NCI-H460 (cell line): ENCODE measurements around the gene DUSP12. TPM values are rescaled to one million over a fixed set of nuclear protein-coding genes. Genes with fewer than 3 reads are reported as not detected.
"Not testable (repeated sequence)": the region's sequence is repeated elsewhere in the genome, so short reads cannot be mapped to it uniquely, and the experiment has no call there.

Experiments used
- DNase-seq: peaks from one replicate; pipeline ENCODE4 v3.0.0-alpha.2; 2016; ENCODE audit warnings: low read depth; ENCODE audit errors: extremely low read depth
- total RNA-seq: library from RNA; depleted of rRNA; stranded (reverse); fragments of >200 nt; shearing (Covaris generic); gene quantifications from 2 replicates; pipeline ENCODE4 v1.2.3, GENCODE V29; 2014

DUSP12 gene
- total RNA-seq, 1 experiment from 2014 or later = 101 TPM

DNA sequence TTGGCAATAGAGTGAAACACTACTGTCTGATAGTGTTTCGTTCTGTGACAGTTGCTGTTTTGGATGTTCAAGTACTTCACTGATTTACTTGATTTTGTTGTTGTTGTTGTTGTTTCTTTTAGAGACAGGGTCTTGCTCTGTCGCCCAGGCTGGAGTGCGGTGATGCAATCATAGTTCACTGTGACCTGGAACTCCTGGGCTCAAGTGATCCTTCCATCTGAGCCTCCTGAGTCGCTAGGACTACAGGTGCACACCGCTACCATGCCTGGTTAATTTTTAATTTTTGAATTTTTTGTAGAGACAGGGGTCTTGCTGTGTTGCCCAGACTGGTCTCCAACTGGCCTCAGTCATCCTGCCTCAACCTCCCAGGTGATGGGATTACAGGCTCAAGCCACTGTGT is 18.9 kb downstream of the DUSP12 start:
- no peak for DNase-seq

- DNase-seq = no peak
Observed at GRCh38 chr1:161768986-161769672, 19.5 kb downstream of the DUSP12 start.

DNA sequence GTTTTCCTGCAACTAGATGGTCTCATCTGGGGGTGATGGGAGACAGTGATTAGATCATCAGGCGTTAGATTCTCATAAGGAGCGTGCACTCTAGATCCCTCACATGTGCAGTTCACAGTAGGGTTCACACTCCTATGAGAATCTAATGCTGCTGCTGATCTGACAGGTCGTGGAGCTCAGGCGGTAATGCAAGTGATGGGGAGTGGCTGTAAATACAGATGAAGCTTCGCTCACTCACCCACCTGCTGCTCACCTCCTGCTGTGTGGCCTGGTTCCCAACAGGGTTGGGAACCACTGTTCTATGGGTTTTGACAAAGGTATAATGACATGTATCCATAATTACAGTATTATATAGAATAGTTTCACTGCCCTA is 20.1 kb downstream of the DUSP12 start:
- not testable (repeated sequence) for DNase-seq

- DNase-seq = no peak
Observed at GRCh38 chr1:161770250-161770649, 20.7 kb downstream of the DUSP12 start.

DNA sequence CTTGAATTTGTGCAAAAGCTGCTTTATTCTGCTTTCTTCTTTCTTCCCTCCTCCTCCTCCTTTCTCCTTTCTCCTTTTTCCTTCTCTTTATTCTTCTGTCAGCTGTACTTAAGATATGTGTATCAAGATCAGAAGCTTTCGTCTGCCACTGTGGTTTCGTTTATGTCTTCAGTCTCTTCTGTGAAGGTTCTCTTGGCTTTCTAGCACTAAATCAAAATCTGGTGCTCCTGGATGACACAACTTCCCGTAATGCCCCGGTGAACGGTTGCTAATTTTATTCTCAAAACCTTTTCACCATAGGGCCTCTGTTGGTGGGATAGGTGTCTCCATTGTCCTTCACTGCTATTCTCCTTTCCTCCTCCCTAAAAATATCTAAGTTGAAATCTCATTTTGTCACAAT is 21.6 kb downstream of the DUSP12 start:
- DNase-seq = no peak

DNA sequence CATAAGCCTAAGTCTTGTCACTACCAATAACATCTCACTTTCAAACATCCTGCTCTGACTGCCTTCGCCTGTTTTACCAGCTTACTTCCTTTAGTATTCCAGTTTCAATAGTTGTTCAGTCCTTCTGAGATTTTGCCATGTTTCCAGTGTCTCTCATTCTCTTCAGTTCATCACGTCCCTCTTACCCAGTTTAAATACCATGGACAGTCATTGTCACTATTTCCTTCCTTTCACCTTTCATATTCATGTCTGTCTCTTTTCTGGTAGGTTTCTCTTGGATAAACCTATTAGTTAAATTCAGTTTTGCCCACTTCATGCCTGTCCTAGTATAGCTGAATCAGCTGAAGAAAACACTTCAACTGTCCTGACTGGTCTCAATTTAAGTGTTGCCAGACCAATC is 22.4 kb downstream of the DUSP12 start:
- DNase-seq = no peak

DNA sequence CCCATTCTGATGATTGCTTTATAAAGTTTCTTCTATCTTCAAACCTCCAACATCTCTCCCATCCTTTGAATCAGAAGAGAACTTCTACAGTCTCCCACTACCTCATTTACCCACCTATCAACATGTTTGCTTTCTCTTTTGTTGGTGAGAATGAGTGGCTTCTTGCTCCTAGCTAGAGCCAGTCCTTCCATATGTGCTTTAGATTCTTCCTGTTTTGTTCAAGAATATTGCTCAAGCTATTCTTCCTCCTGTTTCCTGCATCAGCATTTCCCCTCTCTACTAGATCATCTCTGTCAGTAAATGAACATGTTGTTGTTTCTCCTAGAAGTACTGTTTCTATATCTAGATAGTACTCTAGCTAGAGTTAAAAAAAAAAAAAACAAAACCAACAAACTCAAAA is 22.8 kb downstream of the DUSP12 start:
- no peak for DNase-seq

DNA sequence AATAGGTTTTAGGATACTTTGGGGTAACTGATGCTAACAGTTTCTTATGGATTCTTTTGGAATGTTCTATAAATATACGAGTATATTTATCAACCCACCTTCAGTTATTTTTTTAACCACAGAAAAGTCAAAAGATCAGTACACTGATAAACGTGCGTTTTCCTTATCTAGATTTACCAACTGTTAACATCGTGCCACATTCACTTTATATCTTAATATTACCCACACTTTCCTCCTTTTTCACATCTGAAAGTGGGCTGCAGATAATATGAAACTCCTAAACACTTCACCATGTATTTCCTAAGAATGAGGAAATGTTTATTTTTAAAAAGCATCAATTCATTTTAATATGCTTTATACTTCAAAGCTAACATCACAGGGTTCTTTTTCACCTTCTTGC is 24.2 kb downstream of the DUSP12 start:
- no peak for DNase-seq

- DNase-seq = no peak
Observed at GRCh38 chr1:161777261-161777660, 27.7 kb downstream of the DUSP12 start.

- no peak for DNase-seq
Observed at GRCh38 chr1:161778522-161778921, 28.9 kb downstream of the DUSP12 start.

DNA sequence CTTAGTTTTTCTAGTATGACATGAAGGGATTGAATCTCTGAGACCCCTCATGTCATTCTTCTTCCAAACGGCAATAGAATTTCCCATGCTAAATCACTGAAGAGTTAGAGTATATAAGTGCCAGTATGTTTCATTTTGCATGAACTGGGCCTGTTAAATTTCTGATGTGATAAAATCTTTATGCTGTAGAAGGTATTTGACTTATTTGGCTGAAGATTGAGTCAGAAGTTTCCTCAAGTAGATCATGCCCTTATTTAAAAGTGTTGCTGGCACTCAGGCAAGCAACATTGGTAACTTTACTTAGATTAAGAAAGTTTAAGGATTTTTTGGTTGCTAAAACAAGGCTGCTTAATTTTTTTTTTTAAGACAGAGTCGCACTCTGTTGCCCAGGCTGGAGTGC is 29.8 kb downstream of the DUSP12 start:
- DNase-seq = no peak

GRCh38 chr1:161781995-161782394 is 32.4 kb downstream of the DUSP12 start:
- no peak for DNase-seq

- DNase-seq = no peak
Observed at GRCh38 chr1:161782886-161783285, 33.3 kb downstream of the DUSP12 start.

GRCh38 chr1:161784968-161785367 is 35.4 kb downstream of the DUSP12 start:
- no peak for DNase-seq

DNA sequence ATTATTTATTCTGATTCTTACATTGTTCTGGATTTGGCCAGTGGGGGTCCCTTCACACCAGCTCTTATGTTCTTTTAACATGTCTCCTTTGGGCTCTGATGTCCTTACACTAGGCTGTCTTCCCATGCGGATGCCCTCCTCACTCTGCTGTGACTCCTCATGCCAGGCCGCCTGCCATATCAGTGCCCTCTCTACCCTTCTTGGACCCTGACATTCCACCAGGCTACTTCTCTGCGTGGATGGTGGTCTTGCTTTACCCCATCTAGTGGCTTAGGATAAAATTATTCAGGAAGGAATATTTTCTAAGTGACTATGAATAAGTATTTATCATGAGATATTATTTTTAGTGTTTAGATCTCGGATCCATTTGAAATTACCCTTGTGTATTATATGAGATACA is 37.8 kb downstream of the DUSP12 start:
- no peak for DNase-seq

DNA sequence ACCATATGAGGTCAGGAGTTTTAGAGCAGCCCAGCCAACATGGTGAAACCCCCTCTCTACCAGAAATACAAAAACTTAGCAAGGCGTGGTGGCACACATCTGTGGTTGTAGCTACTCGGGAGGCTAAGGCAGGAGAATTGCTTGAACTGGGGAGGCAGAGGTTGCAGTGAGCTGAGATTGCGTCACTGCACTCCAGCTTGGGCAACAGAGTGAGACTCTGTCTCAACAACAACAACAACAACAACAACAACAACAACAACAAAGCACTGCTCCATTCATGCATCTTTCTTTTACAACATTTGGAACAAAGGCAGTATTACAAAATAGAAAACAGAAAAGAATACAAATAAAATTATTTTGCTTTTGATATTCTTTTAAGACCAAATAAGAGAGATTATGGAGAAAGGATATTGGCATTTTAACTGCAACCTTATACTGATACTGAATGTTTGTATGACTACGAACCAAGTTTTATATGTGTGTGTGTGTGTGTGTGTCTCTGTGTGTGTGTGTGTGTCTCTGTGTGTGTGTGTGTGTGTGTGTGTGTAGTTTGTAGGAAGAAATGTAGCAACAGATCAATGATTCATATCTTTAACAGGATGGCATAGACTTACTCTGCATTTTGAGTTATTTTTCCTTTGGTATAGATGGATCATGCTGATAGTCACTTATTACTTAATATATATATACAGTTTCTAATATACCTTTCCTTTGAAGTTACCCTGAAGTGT is 41.2 kb downstream of the DUSP12 start:
- DNase-seq = no peak

- DNase-seq = no peak
Observed at GRCh38 chr1:161791904-161792655, 42.5 kb downstream of the DUSP12 start.

- DNase-seq = peak; percentile 72
Observed at GRCh38 chr1:161792740-161793139, 43.2 kb downstream of the DUSP12 start.

GRCh38 chr1:161799792-161800191 is 50.2 kb downstream of the DUSP12 start:
- DNase-seq = no peak

DNA sequence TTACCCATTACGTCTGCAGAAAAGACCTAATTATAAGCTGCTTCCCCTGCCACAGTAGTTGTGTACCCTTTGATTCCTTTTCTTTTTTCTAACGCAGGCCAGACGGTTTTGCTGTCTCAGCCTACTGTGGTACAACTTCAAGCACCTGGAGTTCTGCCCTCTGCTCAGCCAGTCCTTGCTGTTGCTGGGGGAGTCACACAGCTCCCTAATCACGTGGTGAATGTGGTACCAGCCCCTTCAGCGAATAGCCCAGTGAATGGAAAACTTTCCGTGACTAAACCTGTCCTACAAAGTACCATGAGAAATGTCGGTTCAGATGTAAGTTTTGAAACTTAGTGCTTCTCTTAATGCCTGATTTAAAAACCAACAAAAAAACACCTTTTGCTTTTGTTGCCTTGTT is 52.4 kb downstream of the DUSP12 start:
- DNase-seq = no peak

GRCh38 chr1:161803181-161803580 is 53.6 kb downstream of the DUSP12 start:
- no peak for DNase-seq
